NT2/D1 (cell line): Measurements from ENCODE around the gene TBX2.

Experiments
- SUZ12 ChIP-seq: IDR thresholded peaks from 2 replicates; pipeline ENCODE4 v1.6.1; 2011; ENCODE audit not compliant: insufficient read length, insufficient read depth; ENCODE audit errors: extremely low read depth
- YY1 ChIP-seq: IDR thresholded peaks from 2 replicates; pipeline ENCODE4 v1.6.1; 2011; ENCODE audit not compliant: insufficient read length, insufficient read depth
- ZNF274 ChIP-seq: IDR thresholded peaks from 2 replicates; pipeline ENCODE4 v1.6.1; 2011; ENCODE audit warnings: mild to moderate bottlenecking, low read depth, low read length

- TF ChIP-seq ZNF274 (no peak), YY1 (no peak), SUZ12 (peak; percentile 68)
These were observed 55.8 kb downstream of the TBX2 start for GRCh38 chr17:61455324-61456060.
